Embryonic facial prominence (tissue), 1 donor: ENCODE data around the gene SFTPB.
"Not testable (repeated sequence)": the region's sequence is repeated elsewhere in the genome, so short reads cannot be mapped to it uniquely, and the experiment has no call there.

ENCODE experiments used
- DNase-seq: peaks from one replicate; pipeline ENCODE4 v3.0.0-alpha.2; 2016; ENCODE audit errors: extremely low spot score

The SFTPB gene

GRCh38 chr2:85668009-85668856 lies at the start of gene SFTPB:
SFTPB (minus strand) TSS chr2:85668199; CDS start chr2:85668183, 16 bp downstream.
- no peak for DNase-seq

GRCh38 chr2:85717308-85718008 lies 49.5 kb upstream of the SFTPB start:
- no peak for DNase-seq

GRCh38 chr2:85716346-85716914 lies 48.4 kb upstream of the SFTPB start:
- no peak for DNase-seq

- no peak for DNase-seq
These were observed 46.8 kb upstream of the SFTPB start for GRCh38 chr2:85714841-85715240.

GRCh38 chr2:85714421-85714820 lies 46.4 kb upstream of the SFTPB start:
- DNase-seq: not testable (repeated sequence)

GRCh38 chr2:85713836-85714235 lies 45.8 kb upstream of the SFTPB start:
- no peak for DNase-seq

GRCh38 chr2:85712849-85713612 lies 45.0 kb upstream of the SFTPB start:
- DNase-seq: no peak

- DNase-seq: no peak
These were observed 44.3 kb upstream of the SFTPB start for GRCh38 chr2:85712336-85712735.

GRCh38 chr2:85711578-85712060 lies 43.6 kb upstream of the SFTPB start:
- DNase-seq: no peak

GRCh38 chr2:85710687-85711577 lies 42.9 kb upstream of the SFTPB start:
- no peak for DNase-seq

GRCh38 chr2:85709401-85709811 lies 41.4 kb upstream of the SFTPB start:
- no peak for DNase-seq

GRCh38 chr2:85708641-85709040 lies 40.6 kb upstream of the SFTPB start:
- DNase-seq: no peak

GRCh38 chr2:85707304-85707703 lies 39.3 kb upstream of the SFTPB start:
- peak; percentile 49 for DNase-seq

GRCh38 chr2:85706599-85707296 lies 38.7 kb upstream of the SFTPB start:
- no peak for DNase-seq

GRCh38 chr2:85706063-85706462 lies 38.1 kb upstream of the SFTPB start:
- no peak for DNase-seq

GRCh38 chr2:85705680-85706039 lies 37.7 kb upstream of the SFTPB start:
- DNase-seq: no peak

- no peak for DNase-seq
These were observed 37.0 kb upstream of the SFTPB start for GRCh38 chr2:85704800-85705679.

GRCh38 chr2:85704038-85704437 lies 36.0 kb upstream of the SFTPB start:
- no peak for DNase-seq

- no peak for DNase-seq
These were observed 35.3 kb upstream of the SFTPB start for GRCh38 chr2:85703329-85703728.
